H1 (cell line): ENCODE results near the gene CHD3.

Experiments used
- CBX8 ChIP-seq: fragments of 300-800, 300-1000 bp; sonication (generic); IDR thresholded peaks from 2 replicates; pipeline ENCODE4 v1.7.1; 2016; ENCODE audit warnings: low read depth, low read length, borderline replicate concordance
- EP300 ChIP-seq, 2 experiments: IDR thresholded peaks; 1 replicate in 1 of 2; 2 replicates in 1 of 2; pipeline ENCODE4 v1.6.1; 2011 to 2012; ENCODE audit warnings: low read depth in 2 of 2, low read length in 2 of 2, mild to moderate bottlenecking in 2 of 2, borderline replicate concordance in 1 of 2, inconsistent platforms in 1 of 2, moderate library complexity in 1 of 2
- GTF2F1 ChIP-seq: IDR thresholded peaks from 2 replicates; pipeline ENCODE4 v1.6.1; 2012; ENCODE audit warnings: low read depth, low read length, improper control_type of control experiment, borderline replicate concordance
- JUND ChIP-seq: IDR thresholded peaks from 2 replicates; pipeline ENCODE4 v1.6.1; 2011; ENCODE audit warnings: mild to moderate bottlenecking, improper control_type of control experiment, low read length
- MAX ChIP-seq: IDR thresholded peaks from 2 replicates; pipeline ENCODE4 v1.6.1; 2012; ENCODE audit warnings: inconsistent platforms
- RAD21 ChIP-seq, 2 experiments: IDR thresholded peaks in 1 of 2; conservative IDR thresholded peaks in 1 of 2; 2 replicates each; pipeline ENCODE4 v1.6.1; 2011; ENCODE audit warnings: low read depth in 2 of 2, low read length in 2 of 2, improper control_type of control experiment in 1 of 2, inconsistent platforms in 1 of 2, mild to moderate bottlenecking in 1 of 2, moderate library complexity in 1 of 2
- SIX5 ChIP-seq: IDR thresholded peaks from 2 replicates; pipeline ENCODE4 v1.6.1; 2011; ENCODE audit warnings: mild to moderate bottlenecking, low read depth, low read length
- SP1 ChIP-seq: IDR thresholded peaks from 2 replicates; pipeline ENCODE4 v1.6.1; 2011; ENCODE audit warnings: low read depth, low read length
- SUZ12 ChIP-seq: fragments of 200-600 bp; sonication (generic); IDR thresholded peaks from 2 replicates; pipeline ENCODE4 v1.6.1; 2012; ENCODE audit warnings: mild to moderate bottlenecking, inconsistent platforms, low read length, moderate library complexity, mixed read lengths
- TF ChIP-seq, protein P1 (sequence below), 3 experiments: IDR thresholded peaks; 1 replicate in 2 of 3; 2 replicates in 1 of 3; pipeline versions ENCODE4 v1.5.1 to v1.6.1; 2011; ENCODE audit warnings: low read length in 3 of 3, mild to moderate bottlenecking in 3 of 3, inconsistent platforms in 2 of 3, low read depth in 1 of 3, moderate library complexity in 1 of 3; ENCODE audit not compliant: insufficient read depth in 1 of 3; ENCODE audit errors: control extremely low read depth in 1 of 3

DNA sequence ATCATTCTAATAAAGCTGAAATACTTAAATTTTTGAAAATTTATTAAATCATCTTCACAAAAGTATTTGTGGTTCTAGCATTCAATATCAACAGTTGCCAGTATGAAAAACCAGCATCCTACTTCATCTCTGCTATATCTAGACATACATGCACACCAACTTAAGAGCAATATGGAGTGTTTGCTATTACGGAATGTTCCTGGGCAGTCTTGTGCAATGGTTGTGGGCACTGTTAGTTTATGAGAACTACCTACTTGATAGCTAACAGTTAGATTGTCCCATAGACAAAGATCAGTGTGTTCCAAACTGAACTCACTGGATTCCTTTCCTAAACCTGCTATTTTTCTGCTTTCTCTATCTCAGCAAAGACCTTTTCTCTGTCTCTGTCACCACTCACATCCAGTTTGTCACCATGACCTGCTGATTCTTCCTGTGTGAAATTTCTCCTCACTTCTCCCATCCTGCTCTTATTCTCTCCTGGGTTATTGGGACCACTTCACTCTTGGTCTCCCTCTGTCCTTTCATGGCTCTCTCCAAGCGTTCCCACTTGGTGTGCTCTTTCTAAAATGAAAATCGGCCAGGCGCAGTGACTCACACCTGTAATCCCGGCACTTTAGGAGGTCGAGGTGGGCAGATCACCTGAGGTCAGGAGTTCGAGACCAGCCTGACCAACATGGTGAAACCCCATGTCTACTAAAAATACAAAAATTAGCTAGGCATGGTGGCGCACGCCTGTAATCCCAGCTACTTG is 71.1 kb downstream of the CHD3 start:
- TF ChIP-seq, protein P1, sequence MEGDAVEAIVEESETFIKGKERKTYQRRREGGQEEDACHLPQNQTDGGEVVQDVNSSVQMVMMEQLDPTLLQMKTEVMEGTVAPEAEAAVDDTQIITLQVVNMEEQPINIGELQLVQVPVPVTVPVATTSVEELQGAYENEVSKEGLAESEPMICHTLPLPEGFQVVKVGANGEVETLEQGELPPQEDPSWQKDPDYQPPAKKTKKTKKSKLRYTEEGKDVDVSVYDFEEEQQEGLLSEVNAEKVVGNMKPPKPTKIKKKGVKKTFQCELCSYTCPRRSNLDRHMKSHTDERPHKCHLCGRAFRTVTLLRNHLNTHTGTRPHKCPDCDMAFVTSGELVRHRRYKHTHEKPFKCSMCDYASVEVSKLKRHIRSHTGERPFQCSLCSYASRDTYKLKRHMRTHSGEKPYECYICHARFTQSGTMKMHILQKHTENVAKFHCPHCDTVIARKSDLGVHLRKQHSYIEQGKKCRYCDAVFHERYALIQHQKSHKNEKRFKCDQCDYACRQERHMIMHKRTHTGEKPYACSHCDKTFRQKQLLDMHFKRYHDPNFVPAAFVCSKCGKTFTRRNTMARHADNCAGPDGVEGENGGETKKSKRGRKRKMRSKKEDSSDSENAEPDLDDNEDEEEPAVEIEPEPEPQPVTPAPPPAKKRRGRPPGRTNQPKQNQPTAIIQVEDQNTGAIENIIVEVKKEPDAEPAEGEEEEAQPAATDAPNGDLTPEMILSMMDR (IDR thresholded peaks at IDR 0.05; ENCODE audit: control extremely low read depth in 1 of 3, insufficient read depth in 1 of 3, low read depth in 1 of 3, low read length in 3 of 3), result no peak
- no peak for TF ChIP-seq SIX5
- TF ChIP-seq EP300 (IDR thresholded peaks at IDR 0.05; ENCODE audit: borderline replicate concordance in 1 of 2, low read depth in 2 of 2, low read length in 2 of 2), result no peak
- TF ChIP-seq GTF2F1, result no peak
- TF ChIP-seq SP1, result no peak
- TF ChIP-seq MAX, result no peak
- TF ChIP-seq SUZ12, result no peak
- TF ChIP-seq JUND, result no peak
- no peak for TF ChIP-seq RAD21 (IDR thresholded peaks at IDR 0.05 in 1 of 2, conservative IDR thresholded peaks at IDR 0.05 in 1 of 2; ENCODE audit: low read depth in 2 of 2, low read length in 2 of 2)
- no peak for TF ChIP-seq CBX8
